WTC11 (cell line): ENCODE results near the gene FBRSL1. TPM values are rescaled to one million over a fixed set of nuclear protein-coding genes. Genes with fewer than 3 reads are reported as not detected.
A peak's percentile ranks its signal among the peaks of the same experiment; 100 is the strongest.

Experiments used
- ATAC-seq: fragments of 200-7000 bp; cut with Tn5 transposase; 2 replicates; pipeline ENCODE4 v1.10.0; 2021; ENCODE audit warnings: mild to moderate bottlenecking, moderate library complexity
- CTCF ChIA-PET: fragments of 300-600 bp; sonication (Branson Sonifier 250); formaldehyde crosslinking; loops from one replicate; lab custom pipeline; 2021; ENCODE audit warnings: antibody characterized with exemption; lab: Charles Lee
- POLR2A ChIA-PET: fragments of 350-600 bp; sonication (Branson Sonifier 250); formaldehyde crosslinking; loops from one replicate; lab custom pipeline; 2021; ENCODE audit warnings: antibody characterized with exemption; lab: Charles Lee
- DNase-seq: peaks from one replicate; pipeline ENCODE4 v3.0.0; 2021; ENCODE audit warnings: low spot score
- H3K27ac Mint-ChIP-seq: 2 replicates; pipeline ENCODE4 v1.8.0; 2021; ENCODE audit warnings: mixed read lengths
- H3K27me3 Mint-ChIP-seq: 2 replicates; pipeline ENCODE4 v1.8.0; 2021; ENCODE audit warnings: low read depth, mild to moderate bottlenecking, moderate library complexity, mixed read lengths
- H3K36me3 Mint-ChIP-seq: 2 replicates; pipeline ENCODE4 v1.8.0; 2021; ENCODE audit warnings: mixed read lengths
- H3K4me1 Mint-ChIP-seq: 2 replicates; pipeline ENCODE4 v1.8.0; 2022; ENCODE audit warnings: mixed read lengths
- H3K4me3 Mint-ChIP-seq: 2 replicates; pipeline ENCODE4 v1.8.0; 2021; ENCODE audit warnings: mild to moderate bottlenecking, moderate library complexity, mixed read lengths
- H3K9me3 Mint-ChIP-seq: 2 replicates; pipeline ENCODE4 v1.8.0; 2021; ENCODE audit warnings: mixed read lengths
- ARID4B ChIP-seq: sonication (generic); formaldehyde crosslinking; IDR thresholded peaks from 2 replicates; pipeline ENCODE4 v1.8.0; 2023; ENCODE audit warnings: missing genetic modification reagents, mild to moderate bottlenecking, borderline replicate concordance
- E2F1 ChIP-seq: sonication (generic); formaldehyde crosslinking; IDR thresholded peaks from 2 replicates; pipeline ENCODE4 v1.8.0; 2022; ENCODE audit warnings: mild to moderate bottlenecking, missing genetic modification reagents
- E2F5 ChIP-seq: sonication (generic); formaldehyde crosslinking; IDR thresholded peaks from 2 replicates; pipeline ENCODE4 v1.8.1; 2022; ENCODE audit warnings: mild to moderate bottlenecking, moderate library complexity, missing genetic modification reagents
- FOXJ3 ChIP-seq: sonication (generic); formaldehyde crosslinking; IDR thresholded peaks from 2 replicates; pipeline ENCODE4 v1.9.0; 2021; ENCODE audit warnings: missing genetic modification reagents, mild to moderate bottlenecking, borderline replicate concordance
- FOXK1 ChIP-seq: sonication (generic); formaldehyde crosslinking; IDR thresholded peaks from 2 replicates; pipeline ENCODE4 v1.8.0; 2022; ENCODE audit warnings: mild to moderate bottlenecking, moderate library complexity, missing genetic modification reagents
- FOXP1 ChIP-seq: sonication (generic); formaldehyde crosslinking; IDR thresholded peaks from 2 replicates; pipeline ENCODE4 v1.8.0; 2022; ENCODE audit warnings: missing genetic modification reagents, mild to moderate bottlenecking, moderate library complexity, borderline replicate concordance
- HMGA2 ChIP-seq: fragments of 250-450 bp; sonication (Bioruptor Pico); IDR thresholded peaks from 2 replicates; pipeline ENCODE4 v1.4.0; 2021; ENCODE audit warnings: mild to moderate bottlenecking, moderate library complexity
- JAZF1 ChIP-seq: fragments of 250-450 bp; sonication (Bioruptor Pico); IDR thresholded peaks from 2 replicates; pipeline ENCODE4 v1.9.0; 2021; ENCODE audit warnings: moderate library complexity, mild to moderate bottlenecking, inconsistent platforms
- NFATC4 ChIP-seq: fragments of 250-450 bp; sonication (Bioruptor Pico); IDR thresholded peaks from 2 replicates; pipeline ENCODE4 v1.9.0; 2021; ENCODE audit warnings: mild to moderate bottlenecking
- NFE2L1 ChIP-seq: sonication (generic); formaldehyde crosslinking; IDR thresholded peaks from 2 replicates; pipeline ENCODE4 v1.8.1; 2023; ENCODE audit warnings: missing genetic modification reagents
- NFYB ChIP-seq: sonication (generic); formaldehyde crosslinking; conservative IDR thresholded peaks from 2 replicates; pipeline ENCODE4 v1.8.0; 2022; ENCODE audit warnings: low read depth, missing genetic modification reagents
- NR1H2 ChIP-seq: sonication (generic); formaldehyde crosslinking; IDR thresholded peaks from 2 replicates; pipeline ENCODE4 v1.9.0; 2021; ENCODE audit warnings: mild to moderate bottlenecking, moderate library complexity, missing genetic modification reagents
- NR3C1 ChIP-seq: sonication (generic); formaldehyde crosslinking; conservative IDR thresholded peaks from 2 replicates; pipeline ENCODE4 v1.8.1; 2023; ENCODE audit warnings: low read depth, mild to moderate bottlenecking, missing genetic modification reagents
- RELA ChIP-seq: sonication (generic); formaldehyde crosslinking; IDR thresholded peaks from 2 replicates; pipeline ENCODE4 v1.8.1; 2022; ENCODE audit warnings: missing genetic modification reagents, mild to moderate bottlenecking, borderline replicate concordance
- RORB ChIP-seq: fragments of 250-450 bp; sonication (Bioruptor Pico); IDR thresholded peaks from 2 replicates; pipeline ENCODE4 v1.9.0; 2021; ENCODE audit warnings: mild to moderate bottlenecking
- USF1 ChIP-seq: sonication (generic); formaldehyde crosslinking; IDR thresholded peaks from 2 replicates; pipeline ENCODE4 v1.8.0; 2022; ENCODE audit warnings: mild to moderate bottlenecking, missing genetic modification reagents
- ZNF396 ChIP-seq: fragments of 250-450 bp; sonication (Bioruptor Pico); IDR thresholded peaks from 2 replicates; pipeline ENCODE4 v1.8.0; 2021; ENCODE audit warnings: mild to moderate bottlenecking, moderate library complexity, borderline replicate concordance
- ZNF671 ChIP-seq: fragments of 250-450 bp; sonication (Bioruptor Pico); IDR thresholded peaks from 2 replicates; pipeline ENCODE4 v1.8.0; 2021; ENCODE audit warnings: mild to moderate bottlenecking
- total RNA-seq: library from RNA; stranded (reverse); gene quantifications from 3 replicates; pipeline ENCODE4 v1.2.3, GENCODE V29; 2021

FBRSL1 gene
- total RNA-seq, 1 experiment from 2014 or later: 129 TPM

GRCh38 chr12:132505105-132505851, 15.3 kb downstream of the FBRSL1 start:
- no peak for DNase-seq

More at GRCh38 chr12:132505105-132505851, 15.3 kb downstream of the FBRSL1 start:
- Mint-ChIP-seq H3K4me3 (no peak overlapping the region), H3K4me1 (peaks cover 24% of the 10 kb centered on the region), H3K9me3 (no peaks in the 10 kb centered on the region), H3K36me3 (no peaks in the 10 kb centered on the region), H3K27me3 (no peaks in the 10 kb centered on the region), H3K27ac (0 out of 2 replicates have a peak overlapping the region, but pooled peaks have one; percentile 45)
- CTCF ChIA-PET: interaction anchor here (0.7 to 3.7 kb wide), 4 partner anchors 14 to 92 kb away, joined by 3 to 21 read pairs (median 10); no protein-coding TSS in a partner anchor
- no peak for ATAC-seq
- POLR2A ChIA-PET: no interaction called here
- TF ChIP-seq FOXK1 (CRISPR knock-in tag) (no peak), NFATC4 (no peak), ZNF396 (CRISPR knock-in tag) (no peak), HMGA2 (no peak), ARID4B (CRISPR knock-in tag) (no peak), JAZF1 (no peak), NR3C1 (CRISPR knock-in tag) (no peak), RORB (CRISPR knock-in tag) (no peak), NR1H2 (CRISPR knock-in tag) (no peak), ZNF671 (CRISPR knock-in tag) (no peak), E2F1 (CRISPR knock-in tag) (no peak), USF1 (no peak), RELA (no peak), NFE2L1 (CRISPR knock-in tag) (no peak), FOXJ3 (CRISPR knock-in tag) (no peak), NFYB (CRISPR knock-in tag) (no peak), E2F5 (CRISPR knock-in tag) (no peak), FOXP1 (no peak)
